K562 (cell line): Measurements from ENCODE around the gene BCL2A1. TPM values are rescaled to one million over a fixed set of nuclear protein-coding genes. Genes with fewer than 3 reads are reported as not detected.
A peak's percentile ranks its signal among the peaks of the same experiment; 100 is the strongest.

Experiments used
- ARID2 ChIP-seq: fragments of 450-650 bp; IDR thresholded peaks from 2 replicates; pipeline ENCODE4 v1.6.1; 2017; ENCODE audit warnings: antibody characterized with exemption, mild to moderate bottlenecking
- CBX2 ChIP-seq: fragments of 200-600 bp; sonication (generic); IDR thresholded peaks from one replicate; pipeline ENCODE4 v1.6.1; 2012; ENCODE audit warnings: mild to moderate bottlenecking, low read length, inconsistent platforms; ENCODE audit not compliant: insufficient read depth, poor library complexity, severe bottlenecking
- CEBPG ChIP-seq, 3 experiments: fragments of 200-800 bp in 1 of 3; sonication (Bioruptor generic) in 1 of 3; sonication (generic) in 1 of 3; formaldehyde crosslinking in 1 of 3; IDR thresholded peaks in 2 of 3; conservative IDR thresholded peaks in 1 of 3; 2 replicates each; pipeline versions ENCODE4 v1.6.1 to v1.8.0; 2016 to 2022; ENCODE audit warnings: missing compliant biosample characterization in 2 of 3, missing genetic modification characterization in 2 of 3, mild to moderate bottlenecking in 1 of 3, missing genetic modification reagents in 1 of 3
- DIDO1 ChIP-seq: fragments of 450-650 bp; IDR thresholded peaks from 2 replicates; pipeline ENCODE4 v1.6.1; 2016; ENCODE audit warnings: low read depth, missing biosample characterization, missing genetic modification characterization
- E4F1 ChIP-seq: fragments of 250-450 bp; sonication (Bioruptor Pico); IDR thresholded peaks from 2 replicates; pipeline ENCODE4 v1.5.0; 2021; ENCODE audit warnings: mild to moderate bottlenecking, borderline replicate concordance
- EZH2 ChIP-seq: IDR thresholded peaks from 2 replicates; pipeline ENCODE4 v1.6.1; 2012; ENCODE audit warnings: low read depth, mild to moderate bottlenecking, inconsistent platforms, low read length, borderline replicate concordance
- FOSL1 ChIP-seq: fragments of 200-800 bp; sonication (Bioruptor generic); conservative IDR thresholded peaks from 2 replicates; pipeline ENCODE4 v1.6.1; 2016; ENCODE audit warnings: missing genetic modification characterization, missing compliant biosample characterization
- HMGXB4 ChIP-seq: sonication (generic); formaldehyde crosslinking; IDR thresholded peaks from 2 replicates; pipeline ENCODE4 v1.8.1; 2023; ENCODE audit warnings: mild to moderate bottlenecking, missing genetic modification reagents
- HOMEZ ChIP-seq: fragments of 250-450 bp; sonication (Bioruptor Pico); IDR thresholded peaks from 2 replicates; pipeline ENCODE4 v1.4.0; 2020; ENCODE audit warnings: mild to moderate bottlenecking, moderate library complexity
- KAT2B ChIP-seq: IDR thresholded peaks from one replicate; pipeline ENCODE4 v1.6.1; 2012; ENCODE audit warnings: low read depth, mild to moderate bottlenecking, control low read depth, inconsistent platforms, low read length, moderate library complexity
- MED1 ChIP-seq: sonication (generic); formaldehyde crosslinking; IDR thresholded peaks from 2 replicates; pipeline ENCODE4 v1.8.1; 2023; ENCODE audit warnings: missing genetic modification reagents, borderline replicate concordance
- MEIS2 ChIP-seq: fragments of 450-650 bp; IDR thresholded peaks from 2 replicates; pipeline ENCODE4 v1.6.1; 2014; ENCODE audit warnings: mild to moderate bottlenecking; ENCODE audit not compliant: partially characterized antibody
- NBN ChIP-seq: fragments of 450-650 bp; IDR thresholded peaks from 2 replicates; pipeline ENCODE4 v1.6.1; 2016; ENCODE audit warnings: low read depth, mild to moderate bottlenecking
- NCOR1 ChIP-seq: fragments of 450-650 bp; IDR thresholded peaks from 2 replicates; pipeline ENCODE4 v1.6.1; 2016; ENCODE audit warnings: mild to moderate bottlenecking, moderate library complexity
- PHF20 ChIP-seq: fragments of 450-650 bp; IDR thresholded peaks from 2 replicates; pipeline ENCODE4 v1.6.1; 2018; ENCODE audit not compliant: partially characterized antibody
- PHF21A ChIP-seq: fragments of 450-650 bp; IDR thresholded peaks from 2 replicates; pipeline ENCODE4 v1.6.1; 2017; ENCODE audit warnings: low read depth, borderline replicate concordance
- RBM25 ChIP-seq: fragments of 200-400 bp; formaldehyde crosslinking; IDR thresholded peaks from 2 replicates; pipeline ENCODE4 v1.6.1; 2018; ENCODE audit warnings: low read length, low read depth, moderate library complexity; ENCODE audit not compliant: severe bottlenecking
- RBM39 ChIP-seq: fragments of 200-400 bp; formaldehyde crosslinking; optimal IDR thresholded peaks from 2 replicates; pipeline ENCODE3; 2018; ENCODE audit warnings: low read depth, low read length
- TCFL5 ChIP-seq: fragments of 250-450 bp; sonication (Bioruptor Pico); conservative IDR thresholded peaks from 2 replicates; pipeline ENCODE4 v1.6.1; 2021; ENCODE audit warnings: mild to moderate bottlenecking, moderate library complexity, matching md5 sums
- TEAD2 ChIP-seq: fragments of 450-650 bp; IDR thresholded peaks from 2 replicates; pipeline ENCODE4 v1.6.1; 2016; ENCODE audit warnings: missing genetic modification characterization, control low read depth, missing compliant biosample characterization
- ZEB2 ChIP-seq: fragments of 450-650 bp; IDR thresholded peaks from 2 replicates; pipeline ENCODE4 v1.6.1; 2016
- ZNF75A ChIP-seq: fragments of 450-650 bp; formaldehyde crosslinking; IDR thresholded peaks from 2 replicates; pipeline ENCODE4 v1.4.0; 2020; ENCODE audit warnings: mild to moderate bottlenecking
- polyA plus RNA-seq, 8 experiments: library from polyadenylated mRNA; depleted of rRNA in 4 of 8; stranded (reverse) in 5 of 8; unstranded in 3 of 8; fragments of >200 nt; fragmentation: Nextera tagmentation in 2 of 8; fragmentation: Illumina TruSeq in 1 of 8; extraction: Ambion mirVana in 2 of 8; extraction: Trizol in 1 of 8; gene quantifications; 2 replicates each; pipeline versions ENCODE4 v1.2.1 to v1.2.3, GENCODE V29; 2011 to 2014; ENCODE audit warnings: inconsistent platforms in 1 of 8, missing spikeins in 1 of 8
- total RNA-seq, 7 experiments: library from RNA; depleted of rRNA in 6 of 7; stranded (reverse); fragments of >200 nt in 6 of 7; fragmentation: Illumina TruSeq in 2 of 7; extraction: Trizol in 2 of 7; gene quantifications; 2 replicates each; pipeline versions ENCODE4 v1.2.1 to v1.2.3, GENCODE V29; 2011 to 2021; ENCODE audit warnings: low replicate concordance in 1 of 7

Gene BCL2A1
- total and polyA plus RNA-seq, 9 of the 15 experiments (the other 6 are each of a cell fraction or from before 2014, with no cell fraction given), result 0.11 to 1.2 (median 0.25) TPM; not detected in 4

GRCh38 chr15:79970624-79971434 lies at the start of gene BCL2A1 (continued):
- TF ChIP-seq HOMEZ (no peak), FOSL1 (tag) (0 out of 2 replicates have a peak, but pooled peaks have one; percentile 27), TCFL5 (no peak), TEAD2 (tag) (no peak), E4F1 (CRISPR knock-in tag) (no peak), NBN (no peak), ZEB2 (no peak), HMGXB4 (CRISPR knock-in tag) (no peak), MED1 (CRISPR knock-in tag) (no peak), ZNF75A (CRISPR knock-in tag) (no peak), PHF21A (no peak), EZH2 (no peak), PHF20 (no peak), DIDO1 (tag) (no peak), NCOR1 (no peak), ARID2 (no peak), RBM39 (no peak), KAT2B (no peak), RBM25 (no peak), MEIS2 (peak; percentile 50), CEBPG (CRISPR knock-in tag; IDR thresholded peaks at IDR 0.05) (no peak), CEBPG (tag; conservative IDR thresholded peaks at IDR 0.05 in 1 of 2, IDR thresholded peaks at IDR 0.05 in 1 of 2) (peak; percentile 23 to 39; a peak in 1 of 4 replicates), CBX2 (no peak)
